Right ventricle myocardium inferior (tissue), 1 donor: ENCODE data around the gene SCGB2A2. TPM values are rescaled to one million over a fixed set of nuclear protein-coding genes. Genes with fewer than 3 reads are reported as not detected.

Source experiments
- ATAC-seq: fragments of 200-7000 bp; cut with Tn5 transposase; one replicate; pipeline ENCODE4 v1.9.1; 2020; ENCODE audit warnings: mild to moderate bottlenecking, moderate library complexity
- DNase-seq: peaks from one replicate; pipeline ENCODE4 v3.0.0; 2021; ENCODE audit errors: missing footprints
- intact Hi-C: fragments of 100-400 bp; cut with DNase I; formaldehyde crosslinking; loops from one replicate; pipeline ENCODE4 v1.11.0; 2022
- long read RNA-seq: library from polyadenylated mRNA; unstranded; transcript quantifications from one replicate; pipeline ENCODE4 v2.0.0, GENCODE V29; 2021
- total RNA-seq: library from RNA; stranded (reverse); fragmentation: NEBNext Ultra II Directional; extraction: Animal tissue kit (Norgen Biotek cat#: 25700); gene quantifications from one replicate; pipeline ENCODE4 v1.2.1, GENCODE V29; 2021
- donor health status: DM: no; HTN: yes; CAD: no; lungs with severe emphysema.

SCGB2A2 gene
- total RNA-seq: not detected
- long read RNA-seq: 0 reads

- ATAC-seq (no peak), DNase-seq (no peak)
- intact Hi-C loops: no loop called here
Observed at GRCh38 chr11:62269654-62270278, at the start of gene SCGB2A2. Gene SCGB2A2 (plus strand): TSS chr11:62270158. CDS start chr11:62270217, 59 bp downstream.

GRCh38 chr11:62221498-62221897 is 48.5 kb upstream of the SCGB2A2 start:
- intact Hi-C loops: no loop called here
- ATAC-seq (no peak), DNase-seq (no peak)

- ATAC-seq: no peak
- DNase-seq: no peak
- intact Hi-C loops: no loop called here
Observed at GRCh38 chr11:62223095-62223494, 46.9 kb upstream of the SCGB2A2 start.

GRCh38 chr11:62233730-62234129 is 36.2 kb upstream of the SCGB2A2 start:
- intact Hi-C loops: no loop called here
- no peak for ATAC-seq
- no peak for DNase-seq

GRCh38 chr11:62236187-62236586 is 33.8 kb upstream of the SCGB2A2 start:
- DNase-seq (no peak), ATAC-seq (no peak)
- intact Hi-C loops: no loop called here

- no peak for ATAC-seq
- no peak for DNase-seq
- intact Hi-C loops: no loop called here
Observed at GRCh38 chr11:62237499-62237898, 32.5 kb upstream of the SCGB2A2 start.

GRCh38 chr11:62238151-62238550 is 31.8 kb upstream of the SCGB2A2 start:
- DNase-seq (no peak), ATAC-seq (no peak)
- intact Hi-C loops: no loop called here

- ATAC-seq (no peak), DNase-seq (no peak)
- intact Hi-C loops: no loop called here
Observed at GRCh38 chr11:62241095-62241494, 28.9 kb upstream of the SCGB2A2 start.

- intact Hi-C loops: no loop called here
- peak; percentile 80 for DNase-seq
- peak; percentile 97 for ATAC-seq
Observed at GRCh38 chr11:62242021-62242420, 27.9 kb upstream of the SCGB2A2 start, which contains the start of gene SCGB1D2. Gene SCGB1D2 (plus strand): TSS chr11:62242239. CDS start chr11:62242308, 69 bp downstream.

GRCh38 chr11:62245271-62245753 is 24.6 kb upstream of the SCGB2A2 start:
- ATAC-seq (no peak), DNase-seq (no peak)
- intact Hi-C loops: no loop called here

- DNase-seq (no peak), ATAC-seq (no peak)
- intact Hi-C loops: no loop called here
Observed at GRCh38 chr11:62251698-62252097, 18.3 kb upstream of the SCGB2A2 start.

- no peak for ATAC-seq
- DNase-seq: no peak
- intact Hi-C loops: no loop called here
Observed at GRCh38 chr11:62253999-62254542, 15.9 kb upstream of the SCGB2A2 start.

- no peak for DNase-seq
- no peak for ATAC-seq
- intact Hi-C loops: no loop called here
Observed at GRCh38 chr11:62256281-62256680, 13.7 kb upstream of the SCGB2A2 start.

GRCh38 chr11:62260261-62260953 is 9.6 kb upstream of the SCGB2A2 start:
- ATAC-seq: no peak
- intact Hi-C loops: no loop called here
- DNase-seq: no peak

- ATAC-seq (no peak), DNase-seq (no peak)
- intact Hi-C loops: no loop called here
Observed at GRCh38 chr11:62264004-62264403, 6.0 kb upstream of the SCGB2A2 start.

GRCh38 chr11:62266558-62266957 is 3.4 kb upstream of the SCGB2A2 start:
- no peak for ATAC-seq
- DNase-seq: no peak
- intact Hi-C loops: no loop called here

- DNase-seq (no peak), ATAC-seq (no peak)
- intact Hi-C loops: no loop called here
Observed at GRCh38 chr11:62267050-62267449, 2.9 kb upstream of the SCGB2A2 start.

- intact Hi-C loops: no loop called here
- ATAC-seq (no peak), DNase-seq (no peak)
Observed at GRCh38 chr11:62267576-62267975, 2.4 kb upstream of the SCGB2A2 start.

- DNase-seq (no peak), ATAC-seq (no peak)
- intact Hi-C loops: no loop called here
Observed at GRCh38 chr11:62273284-62273683, 3.3 kb downstream of the SCGB2A2 start.

- ATAC-seq: no peak
- intact Hi-C loops: no loop called here
Observed at GRCh38 chr11:62273789-62274275, 3.9 kb downstream of the SCGB2A2 start.

More at GRCh38 chr11:62273789-62274275, 3.9 kb downstream of the SCGB2A2 start:
- DNase-seq: no peak
